GM12878 (cell line): ENCODE measurements around the gene GIPC1. TPM values are rescaled to one million over a fixed set of nuclear protein-coding genes. Genes with fewer than 3 reads are reported as not detected.

ENCODE experiments used
- ATAC-seq: fragments of 200-7000 bp; cut with Tn5 transposase; 3 replicates; pipeline ENCODE4 v1.9.1; 2020; ENCODE audit warnings: mild to moderate bottlenecking, moderate library complexity
- Bru-seq: library from RNA; stranded (reverse); fragments of 400-500 nt; gene quantifications from one replicate; lab custom pipeline; 2021; lab: Mats Ljungman, UMichigan
- BruChase-seq, 2 experiments: library from RNA; stranded (reverse); fragments of 400-500 nt; gene quantifications; one replicate each; lab custom pipeline; 2021; lab: Mats Ljungman, UMichigan
- BruUV-seq: library from RNA; stranded (reverse); fragments of 400-500 nt; replicated peaks from 2 replicates; lab custom pipeline; 2021; lab: Mats Ljungman, UMichigan
- CTCF ChIA-PET: fragments of 300-600 bp; sonication (Branson Sonifier 250); formaldehyde crosslinking; extraction: SDS; loops from one replicate; lab custom pipeline; 2021; ENCODE audit warnings: inconsistent platforms; lab: Yijun Ruan, JAX
- POLR2A ChIA-PET: fragments of 350-600 bp; formaldehyde crosslinking; extraction: SDS; loops from one replicate; lab custom pipeline; 2021; ENCODE audit warnings: inconsistent platforms; lab: Charles Lee
- RAD21 ChIA-PET: fragments of 300-600 bp; sonication (Branson Sonifier 250); formaldehyde crosslinking; loops from one replicate; lab custom pipeline; 2023; ENCODE audit warnings: antibody characterized with exemption; ENCODE audit not compliant: unreplicated experiment; lab: Charles Lee
- SMC1A ChIA-PET: fragments of 300-600 bp; sonication (Branson Sonifier 250); formaldehyde crosslinking; loops from one replicate; lab custom pipeline; 2023; ENCODE audit not compliant: unreplicated experiment, uncharacterized antibody; lab: Charles Lee
- DNase-seq: peaks from one replicate; pipeline ENCODE4 v3.0.0-alpha.2; 2011; ENCODE audit warnings: low read depth, low spot score
- FAIRE-seq: peaks from 3 replicates; lab custom pipeline; 2011; peaks lifted over from hg19 to GRCh38; lab: Jason Lieb, UNC
- H2AFZ ChIP-seq: 2 replicates; pipeline ENCODE4 v1.6.0; 2011; ENCODE audit warnings: low read depth, low read length, control low read depth; ENCODE audit not compliant: control insufficient read depth
- H3K27ac ChIP-seq: 2 replicates; pipeline ENCODE4 v1.5.1; 2011; ENCODE audit warnings: control low read depth; ENCODE audit not compliant: control insufficient read depth, insufficient read depth
- H3K27me3 ChIP-seq, 2 experiments: replicated peaks in 1 of 2; 2 replicates each; pipeline versions ENCODE4 v1.6.0 to v1.6.1; 2011; ENCODE audit warnings: low read length in 1 of 2; ENCODE audit not compliant: control insufficient read depth in 2 of 2, insufficient read depth in 2 of 2
- H3K36me3 ChIP-seq, 2 experiments: 2 replicates each; pipeline ENCODE4 v1.5.1; 2011; ENCODE audit warnings: low read length in 1 of 2; ENCODE audit not compliant: control insufficient read depth in 2 of 2, insufficient read depth in 2 of 2
- H3K4me1 ChIP-seq: 2 replicates; pipeline ENCODE4 v1.6.1; 2011; ENCODE audit warnings: mild to moderate bottlenecking, low read length, moderate library complexity, mixed read lengths; ENCODE audit not compliant: control insufficient read depth, insufficient read depth
- H3K4me2 ChIP-seq: 2 replicates; pipeline ENCODE4 v1.6.0; 2011; ENCODE audit warnings: control low read depth; ENCODE audit not compliant: control insufficient read depth, insufficient read depth
- H3K4me3 ChIP-seq: fragments of 200-600 bp; sonication (generic); 2 replicates; pipeline ENCODE4 v1.5.1; 2016
- H3K79me2 ChIP-seq: 2 replicates; pipeline ENCODE4 v1.6.0; 2011; ENCODE audit warnings: low read length; ENCODE audit not compliant: control insufficient read depth, insufficient read depth
- H3K9ac ChIP-seq: 2 replicates; pipeline ENCODE4 v1.8.0; 2011; ENCODE audit warnings: low read length, control low read depth, mixed read lengths; ENCODE audit not compliant: control insufficient read depth, insufficient read depth
- H3K9me3 ChIP-seq: replicated peaks from 3 replicates; pipeline ENCODE4 v1.5.1; 2011; ENCODE audit warnings: mild to moderate bottlenecking, low read length; ENCODE audit not compliant: control insufficient read depth, insufficient read depth
- H4K20me1 ChIP-seq: 2 replicates; pipeline ENCODE4 v1.6.0; 2011; ENCODE audit not compliant: control insufficient read depth, insufficient read depth
- CREB1 ChIP-seq: IDR thresholded peaks from 2 replicates; pipeline ENCODE4 v1.6.1; 2012; ENCODE audit warnings: low read depth, mild to moderate bottlenecking, inconsistent platforms
- HSF1 ChIP-seq: fragments of 150-350 bp; IDR thresholded peaks from 2 replicates; pipeline ENCODE4 v1.6.1; 2014; ENCODE audit warnings: mild to moderate bottlenecking, low read depth, low read length
- IRF4 ChIP-seq: IDR thresholded peaks from 2 replicates; pipeline ENCODE4 v1.6.1; 2011; ENCODE audit warnings: low read depth, low read length
- KAT2A ChIP-seq: conservative IDR thresholded peaks from 2 replicates; pipeline ENCODE4 v1.6.1; 2011; ENCODE audit warnings: low read depth, low read length; ENCODE audit not compliant: control insufficient read depth
- LARP7 ChIP-seq: fragments of 450-650 bp; IDR thresholded peaks from 2 replicates; pipeline ENCODE4 v1.6.1; 2017; ENCODE audit warnings: mild to moderate bottlenecking
- MTA3 ChIP-seq: IDR thresholded peaks from 2 replicates; pipeline ENCODE4 v1.6.1; 2012; ENCODE audit warnings: low read length, inconsistent platforms, borderline replicate concordance
- NFIC ChIP-seq: IDR thresholded peaks from 2 replicates; pipeline ENCODE4 v1.6.1; 2012; ENCODE audit warnings: low read depth, mild to moderate bottlenecking, inconsistent platforms, low read length, moderate library complexity
- NFYA ChIP-seq: IDR thresholded peaks from 2 replicates; pipeline ENCODE4 v1.6.1; 2011; ENCODE audit warnings: low read depth, mild to moderate bottlenecking, low read length, improper control_type of control experiment, borderline replicate concordance
- NR2F1 ChIP-seq: fragments of 450-650 bp; conservative IDR thresholded peaks from 2 replicates; pipeline ENCODE4 v1.6.1; 2017; ENCODE audit warnings: mild to moderate bottlenecking
- PAX5 ChIP-seq: IDR thresholded peaks from 2 replicates; pipeline ENCODE4 v1.6.1; 2011; ENCODE audit warnings: low read depth, low read length, borderline replicate concordance
- POLR2AphosphoS5 ChIP-seq: IDR thresholded peaks from 2 replicates; pipeline ENCODE4 v1.6.1; 2011; ENCODE audit warnings: mild to moderate bottlenecking, low read length, inconsistent platforms
- POU2F2 ChIP-seq: IDR thresholded peaks from 3 replicates; pipeline ENCODE4 v1.6.1; 2011; ENCODE audit warnings: low read depth, mild to moderate bottlenecking, low read length, borderline replicate concordance
- SPI1 ChIP-seq: IDR thresholded peaks from 2 replicates; pipeline ENCODE4 v1.6.1; 2011; ENCODE audit warnings: low read depth, mild to moderate bottlenecking, low read length, moderate library complexity, borderline replicate concordance; ENCODE audit not compliant: insufficient read depth
- SREBF1 ChIP-seq: IDR thresholded peaks from 2 replicates; pipeline ENCODE4 v1.6.1; 2012; ENCODE audit warnings: mild to moderate bottlenecking, low read length
- STAT1 ChIP-seq: fragments of 450-650 bp; conservative IDR thresholded peaks from 2 replicates; pipeline ENCODE4 v1.6.1; 2014; ENCODE audit warnings: antibody characterized with exemption, mild to moderate bottlenecking
- SUPT20H ChIP-seq: IDR thresholded peaks from 2 replicates; pipeline ENCODE4 v1.6.1; 2011; ENCODE audit warnings: low read depth, mild to moderate bottlenecking, low read length, moderate library complexity, borderline replicate concordance; ENCODE audit not compliant: control insufficient read depth
- YBX1 ChIP-seq: fragments of 450-650 bp; IDR thresholded peaks from 2 replicates; pipeline ENCODE4 v1.6.1; 2016; ENCODE audit warnings: antibody characterized with exemption
- ZNF274 ChIP-seq: IDR thresholded peaks from one replicate; pipeline ENCODE4 v1.8.0; 2011; ENCODE audit not compliant: insufficient read length, insufficient read depth
- WGBS: methylation state at CpG from one replicate; pipeline ENCODE4 v1.1.6; 2016; ENCODE audit warnings: low lambda C conversion rate; ENCODE audit not compliant: insufficient replicate concordance, insufficient coverage; ENCODE audit errors: missing lambda C conversion rate; 5-methylcytosine and 5-hydroxymethylcytosine counted together
- in situ Hi-C: fragments of 300-500 bp; cut with MboI; formaldehyde crosslinking; loops from 9 replicates; pipeline ENCODE4 v1.14.3; 2018; ENCODE audit warnings: mixed read lengths
- intact Hi-C: fragments of 100-400 bp; cut with micrococcal nuclease; formaldehyde crosslinking; loops from one replicate; pipeline ENCODE4 v1.14.2; 2022; ENCODE audit not compliant: unreplicated experiment
- long read RNA-seq, 2 experiments: library from polyadenylated mRNA; unstranded; transcript quantifications; one replicate each; pipeline ENCODE4 v2.0.0, GENCODE V29; 2019 to 2020
- polyA minus RNA-seq, 3 experiments: library from RNA; depleted of rRNA, polyadenylated mRNA; stranded (reverse); fragments of >200 nt; gene quantifications; 2 replicates each; pipeline ENCODE4 v1.2.3, GENCODE V29; 2011
- polyA plus RNA-seq, 11 experiments: library from polyadenylated mRNA; depleted of rRNA in 4 of 11; unstranded in 6 of 11; stranded (reverse) in 5 of 11; fragments of >200 nt; fragmentation: Nextera tagmentation in 4 of 11; fragmentation: Illumina TruSeq in 1 of 11; extraction: Ambion mirVana in 4 of 11; extraction: Trizol in 1 of 11; gene quantifications; 1 replicate in 1 of 11; 2 replicates in 10 of 11; pipeline versions ENCODE4 v1.2.1 to v1.2.3, GENCODE V29; 2011 to 2016; ENCODE audit warnings: inconsistent platforms in 2 of 11, missing spikeins in 2 of 11, low read depth in 1 of 11
- total RNA-seq, 4 experiments: library from RNA; depleted of rRNA in 3 of 4; stranded (reverse); fragments of >200 nt in 3 of 4; fragmentation: Illumina TruSeq in 1 of 4; extraction: Trizol in 1 of 4; gene quantifications; 2 replicates each; pipeline versions ENCODE4 v1.2.1 to v1.2.3, GENCODE V29; 2013 to 2021

Gene GIPC1
- 6.6 and 6.9 TPM in 2 replicates for total RNA-seq (2013; cell fraction: nucleolus; rRNA removed)
- 23.4 and 24.1 TPM in 2 replicates for total RNA-seq (2014; rRNA removed)
- 7.0 and 11.3 TPM in 2 replicates for total RNA-seq (2014; rRNA removed; fragmentation: Illumina TruSeq; extraction: Trizol)
- 19.9 and 21.2 TPM in 2 replicates for total RNA-seq (2021)
- polyA plus RNA-seq (2011; ENCODE audit: low read depth): 4.5 TPM
- 6.4 and 11.2 TPM in 2 replicates for polyA plus RNA-seq (2011; rRNA removed)
- 13.5 and 21.3 TPM in 2 replicates for polyA plus RNA-seq (2011; cell fraction: cytosol; rRNA removed)
- 11.9 and 15.0 TPM in 2 replicates for polyA plus RNA-seq (2011; cell fraction: nucleus; rRNA removed)
- polyA plus RNA-seq (2012): 11.9 and 12.5 TPM in 2 replicates
- 1.0 and 5.0 TPM in 2 replicates for polyA plus RNA-seq (2014; fragmentation: Illumina TruSeq; extraction: Trizol)
- polyA plus RNA-seq (2014; fragmentation: Nextera tagmentation; extraction: Ambion mirVana): 1 to 10 TPM in 1 of 2 experiments, under 1 TPM in 1; 0.47 to 1.0 TPM
- polyA plus RNA-seq (2014; rRNA removed): 21.4 and 24.1 TPM in 2 replicates
- 10 to 100 TPM; 15.9 to 18.0 TPM for polyA plus RNA-seq (2016; fragmentation: Nextera tagmentation; extraction: Ambion mirVana)
- polyA minus RNA-seq (2011; rRNA and poly(A)+ RNA removed): 4.3 and 6.5 TPM in 2 replicates
- polyA minus RNA-seq (2011; cell fraction: cytosol; rRNA and poly(A)+ RNA removed): 27.1 and 42.4 TPM in 2 replicates
- 4.0 and 8.5 TPM in 2 replicates for polyA minus RNA-seq (2011; cell fraction: nucleus; rRNA and poly(A)+ RNA removed)
- percentile 49 among the genes with signal in this experiment for Bru-seq, nascent RNA
- BruChase-seq, experiment 1, labeled RNA remaining after a 6-hour chase: percentile 51 among the genes with signal in this experiment
- BruChase-seq, experiment 2, labeled RNA remaining after a 2-hour chase: percentile 47 among the genes with signal in this experiment
- long read RNA-seq, experiment 1: 0 reads
- long read RNA-seq, experiment 2: 0 reads

- ATAC-seq (peak; percentile 97), FAIRE-seq (peak; percentile 90), DNase-seq (peak; percentile 32)
- peaks cover 2% of the 10 kb centered on the region; the same call in 1 of the 2 replicates for H3K4me1 ChIP-seq
- H3K36me3 ChIP-seq: no peaks in the 10 kb centered on the region
- CTCF ChIA-PET: interaction anchor here (0.8 to 2.1 kb wide), 7 partner anchors 10 to 360 kb away, joined by 3 to 10 read pairs (median 5); partner anchors contain the start of gene ASF1B
- H3K4me3 ChIP-seq: peak within 1 kb of the TSS; percentile 80
- intact Hi-C loops: no loop called here
- peak within 1 kb of the TSS; percentile 47; the same call in 1 of the 2 replicates for H3K9ac ChIP-seq
- no peaks in the 10 kb centered on the region for H3K79me2 ChIP-seq
- 10% methylated on average over 36 of the region's 71 CpGs for WGBS
- no peak within 1 kb of the TSS; the same call in 1 of the 2 replicates for H3K27ac ChIP-seq
- H3K4me2 ChIP-seq: peak within 1 kb of the TSS; percentile 89
- RAD21 ChIA-PET: interaction anchor here (1.2 kb wide), 1 partner anchor 360 kb away, joined by 4 read pairs; the partner anchor contains the start of gene ASF1B
- in situ Hi-C loops: no loop called here
- H3K27me3 ChIP-seq: no peaks in the 10 kb centered on the region
- H3K9me3 ChIP-seq: no peaks in the 10 kb centered on the region
- no peaks in the 10 kb centered on the region for H4K20me1 ChIP-seq
- SMC1A ChIA-PET: interaction anchor here (0.7 to 1.3 kb wide), 2 partner anchors 12 to 443 kb away, joined by 3 read pairs; no protein-coding TSS in a partner anchor
- POLR2A ChIA-PET: interaction anchor here (0.6 to 1.2 kb wide), 3 partner anchors 9 to 102 kb away, joined by 3 to 7 read pairs (median 5); partner anchors contain the start of gene DNAJB1
- peak within 1 kb of the TSS; percentile 97 for H2AFZ ChIP-seq
- no TSS peak for BruUV-seq
- TF ChIP-seq SREBF1: no peak
- no peak for TF ChIP-seq NFYA
- TF ChIP-seq STAT1: no peak
- peak; percentile 40 for TF ChIP-seq LARP7
- TF ChIP-seq ZNF274: no peak
- TF ChIP-seq YBX1: no peak
- no peak for TF ChIP-seq NFIC
- no peak for TF ChIP-seq POU2F2
- no peak for TF ChIP-seq PAX5
- TF ChIP-seq NR2F1: 0 out of 2 replicates have a peak, but pooled peaks have one; percentile 10
- TF ChIP-seq HSF1: no peak
- TF ChIP-seq POLR2AphosphoS5: no peak
- no peak for TF ChIP-seq IRF4
- TF ChIP-seq SUPT20H: no peak
- TF ChIP-seq CREB1: no peak
- no peak for TF ChIP-seq MTA3
- TF ChIP-seq SPI1: no peak
- no peak for TF ChIP-seq KAT2A
Measured at GRCh38 chr19:14496029-14496833, at the start of gene GIPC1. Gene GIPC1 (minus strand): TSS chr19:14496127. CDS start chr19:14482976, 13,151 bp downstream.
